Stimulated activated CD8-positive, alpha-beta memory T cell treated with anti-CD3 and anti-CD28 coated beads, Interleukin-4, amount 100 ng/mL, for 24 hours (primary cell): ENCODE data around the gene POLR1C.
"Not testable (repeated sequence)": the region's sequence is repeated elsewhere in the genome, so short reads cannot be mapped to it uniquely, and the experiment has no call there.

Source experiments
- DNase-seq: peaks from one replicate; pipeline ENCODE4 v3.0.0-alpha.2; 2020; ENCODE audit warnings: low read depth

Gene POLR1C

DNA sequence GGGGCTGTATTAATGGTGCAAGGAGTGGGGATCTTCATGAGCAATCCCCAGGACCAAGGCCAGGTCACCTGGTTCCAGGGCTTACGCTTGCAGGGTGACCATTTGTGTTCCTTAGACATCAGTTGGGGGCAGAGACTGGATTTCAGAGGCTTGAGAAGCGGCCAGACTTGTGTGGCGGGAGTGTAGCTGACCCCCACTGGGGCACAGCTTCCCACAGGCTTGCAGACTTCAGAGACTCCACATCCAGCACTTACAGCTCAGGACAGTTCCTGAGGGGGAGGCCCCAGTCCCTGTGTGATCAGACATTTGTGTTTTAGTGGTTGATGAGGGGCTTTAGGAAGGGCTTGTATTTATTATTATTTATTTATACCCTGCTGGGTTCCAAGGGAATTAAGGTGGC is 24.2 kb upstream of the POLR1C start:
- no peak for DNase-seq

DNA sequence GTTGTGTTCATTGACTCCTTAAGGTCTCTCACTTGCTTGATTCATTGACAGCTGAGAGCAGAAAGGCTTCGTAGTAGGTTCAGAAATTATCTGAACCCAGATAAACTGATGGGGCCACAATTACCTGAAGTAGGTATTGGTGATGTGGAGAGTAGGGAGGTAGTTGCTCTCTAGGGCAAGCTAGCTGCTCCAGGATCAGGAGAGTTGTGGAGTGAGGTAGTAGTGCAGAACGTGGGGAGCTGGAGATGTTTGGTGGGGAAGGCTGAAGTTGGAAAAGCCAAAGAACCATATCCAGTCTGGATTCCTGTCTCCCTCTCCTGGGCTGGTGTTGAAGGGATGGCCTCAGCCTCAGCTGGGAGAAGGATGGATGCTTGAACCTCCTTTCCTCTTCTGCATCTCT is 23.7 kb upstream of the POLR1C start:
- DNase-seq, result no peak

DNA sequence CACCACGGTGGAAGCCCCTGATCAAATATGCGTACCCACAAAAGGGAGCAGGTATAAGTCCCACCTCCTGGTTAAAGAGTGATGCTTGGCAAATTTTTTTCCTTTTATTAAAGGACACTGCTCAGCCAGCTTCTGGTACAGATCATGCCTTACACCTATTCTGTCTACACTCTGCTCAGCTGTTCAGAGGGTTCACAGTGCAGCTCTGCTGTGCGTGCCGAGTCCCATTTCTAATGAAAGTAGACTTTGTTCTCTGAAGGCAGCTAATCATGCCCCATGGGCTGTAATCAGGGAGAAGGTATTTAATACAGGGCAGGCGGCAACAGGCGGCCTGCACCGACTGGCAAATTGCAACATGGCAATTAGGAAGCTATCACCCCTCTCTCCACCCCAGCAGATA is 23.1 kb upstream of the POLR1C start:
- DNase-seq, result no peak

DNA sequence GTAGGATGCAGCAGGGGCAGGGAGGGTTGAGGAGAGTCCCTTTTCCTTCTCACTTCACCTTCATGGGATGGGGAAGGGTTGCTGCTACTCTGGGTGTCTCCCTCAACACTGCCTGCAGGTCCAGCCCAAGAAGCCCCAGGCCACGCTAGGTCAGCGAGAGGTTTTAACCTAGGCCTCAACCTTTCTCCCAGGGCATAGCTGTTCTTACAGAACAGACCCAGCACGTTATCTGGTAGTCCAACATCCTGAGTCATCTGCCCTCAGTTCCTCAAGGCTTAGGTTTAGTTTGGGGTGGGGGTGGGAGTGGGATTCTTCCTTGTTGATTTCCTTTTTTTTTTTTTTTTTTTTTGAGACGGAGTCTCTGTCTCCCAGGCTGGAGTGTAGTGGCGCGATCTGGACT is 22.6 kb upstream of the POLR1C start:
- DNase-seq, result no peak

DNA sequence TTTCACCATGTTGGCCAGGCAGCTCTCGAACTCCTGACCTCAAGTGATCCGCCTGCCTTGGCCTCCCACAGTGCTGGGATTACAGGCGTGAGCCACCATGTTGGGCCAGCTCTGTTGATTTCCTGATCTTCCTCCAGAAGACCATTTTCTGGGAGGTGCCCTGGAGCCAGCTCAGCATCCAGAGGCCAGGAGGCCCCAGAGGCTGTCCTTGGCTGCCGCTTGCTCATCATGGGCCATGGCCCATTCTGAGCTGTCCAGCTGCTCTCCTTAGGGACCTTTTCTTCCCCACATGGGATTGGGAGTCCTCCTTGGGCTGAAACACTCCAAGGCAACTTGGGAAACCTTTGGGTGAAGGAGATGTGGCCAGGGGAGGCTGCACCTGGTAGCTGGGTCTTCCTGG is 22.1 kb upstream of the POLR1C start:
- no peak for DNase-seq

DNA sequence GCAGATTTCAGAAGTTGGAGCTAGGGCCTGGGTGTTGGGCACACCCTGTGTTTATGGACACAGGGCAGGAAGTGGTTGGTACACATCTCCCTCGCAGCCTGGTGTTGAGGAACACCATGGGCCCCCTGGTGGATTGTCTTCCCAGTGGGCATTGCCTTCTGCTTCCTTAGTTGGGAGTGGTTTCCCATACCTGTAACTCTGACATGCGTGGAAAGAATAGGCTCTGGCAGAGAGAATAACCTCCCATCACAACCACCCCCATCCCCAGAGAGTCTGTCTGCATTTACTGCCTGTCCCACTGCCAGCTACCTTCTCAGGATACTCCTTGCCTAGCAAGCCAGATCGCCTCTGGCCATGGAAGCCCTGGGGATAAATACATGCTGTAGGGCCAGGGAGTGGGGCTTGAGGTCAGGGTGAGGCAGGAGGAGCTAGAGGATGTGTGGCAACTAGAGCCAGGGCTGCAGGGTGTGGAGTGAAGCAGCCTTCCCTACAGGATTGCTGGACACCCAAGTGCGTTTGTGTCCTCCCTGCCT is 21.4 kb upstream of the POLR1C start:
- DNase-seq, result no peak

DNA sequence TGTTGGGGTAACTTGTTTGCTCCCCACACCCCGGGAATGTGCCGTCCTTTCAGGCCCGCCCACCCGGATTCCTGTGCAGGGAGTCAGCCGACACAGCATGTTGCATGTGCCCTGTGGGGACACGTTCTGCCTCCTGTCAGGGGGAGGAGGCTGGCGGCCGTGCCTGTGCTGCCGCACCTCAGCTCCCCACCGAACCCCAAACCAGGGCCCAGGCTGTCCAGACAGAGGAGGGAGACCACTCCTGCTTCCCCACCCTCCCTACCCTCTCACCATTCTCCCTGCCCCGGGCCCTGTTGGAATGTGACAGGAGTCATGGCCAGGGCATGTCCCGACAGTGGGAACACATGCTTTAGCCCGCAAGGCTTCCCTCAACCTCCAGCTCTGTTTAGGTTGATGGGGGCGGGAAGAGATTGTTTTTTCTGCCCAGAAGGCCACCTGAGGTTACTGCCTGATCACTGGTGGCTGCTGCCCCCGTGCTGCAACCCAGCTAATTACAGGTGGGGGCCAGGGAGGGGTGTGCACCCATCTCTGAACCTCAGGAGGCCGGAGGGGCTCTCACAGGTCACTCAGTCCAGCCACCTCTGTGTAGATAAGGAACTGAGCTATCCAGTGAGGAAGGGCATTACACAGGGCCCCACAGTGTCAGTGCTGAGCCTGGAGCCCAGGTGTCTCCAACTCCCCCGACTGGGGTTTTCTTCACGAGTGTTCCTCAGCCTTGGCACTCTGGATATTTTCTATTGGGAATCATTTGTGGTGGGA is 20.3 kb upstream of the POLR1C start:
- DNase-seq, result no peak

DNA sequence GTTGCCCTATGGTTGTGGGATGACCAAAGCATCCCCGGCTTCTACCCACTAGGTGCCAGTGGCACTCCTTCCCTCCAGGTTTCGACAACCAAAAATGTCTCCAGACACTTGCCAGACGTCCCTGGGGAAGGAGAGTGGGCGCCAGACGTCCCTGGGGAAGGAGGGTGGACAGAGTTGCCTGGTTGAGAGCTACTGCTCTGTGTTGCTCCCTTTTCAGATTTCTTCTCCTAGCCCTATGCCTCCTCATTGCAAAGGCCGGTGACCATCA is 19.8 kb upstream of the POLR1C start:
- no peak for DNase-seq

DNA sequence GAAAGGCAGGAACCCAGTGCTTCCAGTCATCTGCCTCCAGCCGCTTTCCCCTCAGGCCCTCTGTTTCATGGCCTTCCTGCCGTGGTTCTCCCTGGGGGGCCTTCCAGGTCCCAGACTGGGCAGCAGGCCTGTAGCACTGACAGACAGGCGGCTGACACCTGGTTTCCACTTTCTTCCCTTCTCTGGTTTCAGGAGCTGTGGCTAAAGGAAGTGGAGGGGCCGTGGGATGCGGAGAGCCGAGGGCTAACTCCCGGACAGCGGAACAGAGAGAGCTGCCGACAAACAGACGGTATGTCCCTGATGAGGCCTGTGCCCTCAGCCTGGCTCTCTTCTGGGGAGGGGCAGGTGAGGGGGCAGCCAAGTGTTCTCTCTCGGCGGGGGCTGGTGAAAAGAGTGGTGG is 19.2 kb upstream of the POLR1C start:
- no peak for DNase-seq

DNA sequence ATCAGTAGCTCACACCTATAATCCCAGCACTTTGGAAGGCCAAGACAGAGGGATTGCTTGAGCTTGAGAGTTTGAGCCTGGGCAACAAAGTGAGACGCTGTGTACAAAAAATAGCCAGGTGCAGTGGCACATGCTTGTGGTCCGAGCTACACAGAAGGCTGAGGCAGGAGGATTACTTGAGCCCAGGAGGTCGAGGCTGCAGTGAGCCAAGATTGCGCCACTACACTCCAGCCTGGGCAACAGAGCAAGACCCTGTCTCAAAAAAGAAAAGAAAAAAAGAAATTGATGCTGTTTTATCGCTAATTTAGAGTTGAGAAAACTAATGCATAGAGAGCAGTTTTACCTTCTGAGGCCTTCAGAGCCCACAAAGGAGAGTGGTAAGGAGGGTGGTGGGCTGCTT is 18.6 kb upstream of the POLR1C start:
- DNase-seq, result not testable (repeated sequence)

DNA sequence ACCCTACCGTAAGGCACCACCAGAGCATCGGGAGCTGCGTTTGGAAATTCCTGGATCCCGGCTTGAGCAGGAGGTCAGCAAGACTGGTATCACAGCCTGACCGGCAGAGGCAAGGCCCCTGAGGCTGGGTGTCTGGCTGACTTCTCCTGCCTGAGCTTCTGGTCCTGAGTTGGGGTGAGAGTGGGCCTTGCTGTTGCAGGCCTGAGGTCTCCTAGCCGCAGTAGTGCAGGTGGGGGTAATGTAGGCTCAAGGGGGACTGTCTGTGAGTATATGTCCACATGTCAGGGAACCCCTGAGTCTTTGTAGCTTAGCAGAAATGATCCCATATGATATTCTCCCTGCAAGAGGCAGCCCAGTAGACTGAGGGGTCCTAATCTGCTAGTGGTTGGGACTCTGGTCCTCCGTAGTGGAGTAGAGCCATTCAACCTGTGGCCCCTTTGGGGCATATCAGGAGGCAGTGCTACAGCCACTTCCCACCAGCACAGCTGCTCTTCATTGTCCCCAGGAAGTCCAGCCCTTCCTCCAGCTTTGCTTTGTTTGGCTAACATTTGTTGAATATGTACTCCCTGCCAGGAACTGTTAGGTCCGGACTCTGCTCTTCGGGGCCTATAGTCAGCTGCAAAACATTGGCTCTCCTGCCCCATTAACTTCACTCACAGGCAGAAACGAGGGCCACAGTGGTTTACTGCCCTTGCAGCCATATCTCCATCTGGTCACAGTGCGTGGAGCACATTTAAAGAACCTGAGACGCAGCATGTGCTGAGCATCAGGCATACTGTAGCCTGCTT is 17.7 kb upstream of the POLR1C start:
- no peak for DNase-seq

DNA sequence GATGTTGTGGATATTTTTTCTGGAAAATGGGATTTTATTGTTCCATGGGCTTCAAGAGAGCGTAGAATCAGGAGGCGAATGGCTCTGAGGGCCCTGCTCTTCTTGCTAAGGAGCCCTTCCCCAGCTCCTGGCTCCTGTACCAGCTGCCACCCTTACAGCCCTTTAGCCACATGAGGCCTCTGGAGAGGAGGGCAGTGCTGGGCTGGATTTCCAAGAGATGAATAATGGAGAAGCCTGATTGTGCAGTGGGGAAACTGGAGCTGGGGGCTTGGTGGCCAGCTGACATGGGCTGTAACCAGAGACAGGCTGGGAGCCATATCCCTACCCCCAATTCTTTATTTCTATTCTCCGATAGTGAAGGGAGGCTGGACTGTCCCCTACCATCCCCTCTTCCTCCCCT is 16.0 kb upstream of the POLR1C start:
- DNase-seq, result no peak

DNA sequence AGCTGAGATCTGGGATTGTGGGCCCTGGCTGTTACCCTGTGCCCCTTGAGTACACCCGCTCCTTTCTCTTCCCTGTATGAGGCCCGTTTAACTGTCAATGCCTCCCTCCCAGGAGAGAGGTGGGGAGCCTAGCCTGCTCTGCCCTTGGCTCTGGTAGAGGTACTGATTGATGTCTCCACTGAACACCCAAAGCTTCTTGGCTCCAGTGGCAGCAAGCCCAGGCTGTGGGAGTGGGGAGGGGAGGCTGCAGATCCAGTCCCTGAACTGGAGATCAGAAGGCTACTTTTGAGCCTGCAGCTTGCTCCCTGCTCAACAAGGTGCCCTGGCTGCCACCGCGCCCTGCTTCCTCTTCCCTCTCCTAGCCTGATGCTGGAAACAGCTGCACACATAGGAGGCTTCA is 14.2 kb upstream of the POLR1C start:
- DNase-seq, result no peak

DNA sequence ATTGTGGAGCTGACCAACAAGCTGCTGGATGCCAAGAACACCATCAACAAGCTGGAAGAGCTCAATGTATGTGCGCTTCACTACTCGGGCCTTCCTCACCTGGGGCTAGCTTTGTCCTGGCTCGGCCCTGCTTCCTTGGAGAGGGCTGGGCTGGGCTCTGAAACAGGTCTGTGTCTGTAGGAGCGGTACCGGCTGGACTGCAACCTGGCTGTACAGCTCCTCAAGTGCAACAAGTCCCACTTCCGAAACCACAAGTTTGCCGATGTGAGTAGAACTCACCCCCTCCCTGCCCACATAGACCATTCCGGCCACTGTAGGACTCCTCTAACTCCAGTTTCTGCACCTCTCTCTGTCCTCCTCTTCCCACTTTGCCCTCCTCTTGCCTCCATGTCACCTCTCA is 13.4 kb upstream of the POLR1C start:
- no peak for DNase-seq

DNA sequence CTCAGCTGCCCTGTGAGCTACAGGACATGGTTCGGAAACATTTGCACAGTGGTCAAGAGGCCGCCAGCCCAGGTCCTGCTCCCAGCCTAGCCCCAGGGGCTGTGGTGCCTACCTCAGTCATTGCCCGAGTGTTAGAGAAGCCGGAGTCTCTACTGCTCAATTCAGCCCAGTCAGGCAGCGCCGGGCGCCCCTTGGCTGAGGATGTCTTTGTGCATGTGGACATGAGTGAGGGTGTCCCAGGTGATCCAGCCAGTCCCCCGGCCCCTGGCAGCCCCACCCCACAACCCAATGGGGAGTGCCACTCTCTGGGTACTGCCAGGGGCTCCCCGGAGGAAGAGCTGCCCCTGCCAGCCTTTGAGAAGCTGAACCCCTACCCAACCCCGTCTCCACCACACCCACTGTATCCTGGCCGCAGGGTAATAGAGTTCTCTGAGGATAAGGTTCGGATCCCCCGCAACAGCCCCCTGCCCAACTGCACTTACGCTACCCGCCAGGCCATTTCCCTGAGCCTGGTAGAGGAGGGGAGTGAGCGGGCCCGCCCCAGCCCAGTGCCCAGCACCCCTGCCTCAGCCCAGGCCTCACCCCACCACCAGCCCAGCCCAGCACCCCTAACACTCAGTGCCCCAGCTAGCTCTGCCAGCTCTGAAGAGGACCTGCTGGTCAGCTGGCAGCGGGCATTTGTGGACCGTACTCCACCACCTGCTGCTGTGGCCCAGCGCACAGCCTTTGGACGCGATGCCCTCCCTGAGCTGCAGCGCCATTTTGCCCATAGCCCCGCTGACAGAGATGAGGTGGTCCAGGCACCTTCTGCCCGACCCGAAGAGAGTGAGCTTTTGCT is 11.9 kb upstream of the POLR1C start:
- no peak for DNase-seq

DNA sequence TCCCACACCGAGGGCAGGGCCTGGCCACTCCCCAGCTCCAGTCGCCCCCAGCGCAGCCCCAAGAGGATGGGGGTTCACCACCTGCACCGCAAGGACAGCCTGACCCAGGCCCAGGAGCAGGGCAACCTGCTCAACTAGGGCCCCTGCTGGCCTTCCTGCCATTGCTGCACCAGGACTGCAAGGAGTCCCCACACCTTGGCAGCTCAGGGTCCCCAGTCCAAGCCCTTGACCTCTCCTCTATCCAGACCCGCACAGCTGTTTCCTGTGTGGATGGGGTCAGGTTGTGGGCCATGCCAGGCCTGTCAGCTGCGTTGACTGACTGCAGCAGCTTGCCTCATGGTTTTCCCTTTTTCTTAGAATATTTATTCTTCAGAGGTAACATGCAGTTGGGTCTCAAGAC is 11.2 kb upstream of the POLR1C start:
- DNase-seq, result no peak

DNA sequence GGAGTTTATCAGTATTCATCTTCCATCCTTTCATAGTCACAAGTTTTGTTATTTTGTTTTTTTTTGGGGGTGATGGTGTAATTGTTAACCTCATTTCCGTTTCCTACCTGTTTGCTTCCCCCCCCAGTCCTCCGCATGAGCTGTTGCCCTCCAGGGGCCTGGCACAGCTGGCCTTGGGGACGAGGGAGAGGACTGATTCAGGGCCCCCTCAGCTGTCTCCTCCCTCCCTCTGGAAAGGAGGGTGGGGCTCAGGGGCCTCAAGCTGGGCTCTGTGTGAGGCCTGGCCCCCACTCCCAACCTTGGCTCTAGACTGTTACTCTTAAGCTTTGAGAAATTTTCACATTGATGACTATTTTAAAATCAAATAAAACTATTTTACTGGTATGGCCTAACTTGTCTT is 10.7 kb upstream of the POLR1C start:
- DNase-seq, result no peak

DNA sequence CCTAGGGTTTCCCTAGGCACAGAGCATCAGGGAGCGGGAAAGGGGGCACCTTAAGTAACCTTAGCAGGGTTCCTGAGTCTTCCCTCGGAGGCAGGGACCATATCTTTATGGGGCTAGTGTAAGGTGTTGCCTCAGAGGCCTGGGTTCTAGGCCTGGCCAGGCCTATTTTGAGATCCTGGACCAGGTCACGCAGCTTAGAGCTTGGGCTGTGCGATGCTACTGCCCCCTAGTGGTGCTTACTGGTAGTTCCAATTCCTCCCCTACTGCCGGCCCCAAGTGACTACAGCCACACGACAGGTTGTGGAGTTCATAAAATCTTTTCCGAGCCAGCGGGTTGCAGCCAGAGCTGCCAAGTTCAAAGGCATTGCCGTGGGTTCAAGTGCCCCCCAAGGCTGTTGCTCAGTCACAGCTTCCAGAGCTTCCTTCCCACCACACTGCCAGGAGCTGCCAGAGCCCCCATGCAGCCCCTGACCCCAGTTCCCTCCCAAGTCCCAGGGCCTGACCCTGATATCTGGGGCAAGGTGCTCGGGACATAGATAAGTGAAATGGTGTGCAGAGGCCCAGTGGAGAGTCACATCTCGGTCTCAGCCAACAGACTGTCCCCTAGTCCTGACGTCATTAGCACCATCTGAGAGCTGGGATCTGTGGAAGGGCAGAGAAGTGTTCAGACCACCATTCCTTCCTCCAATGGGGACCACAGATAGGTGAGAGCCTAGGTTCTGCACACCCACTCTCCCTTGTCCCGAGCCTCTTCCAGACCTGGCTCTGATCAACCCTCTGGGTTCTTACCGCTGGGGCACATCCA is 10.0 kb upstream of the POLR1C start:
- DNase-seq, result peak; percentile 63

DNA sequence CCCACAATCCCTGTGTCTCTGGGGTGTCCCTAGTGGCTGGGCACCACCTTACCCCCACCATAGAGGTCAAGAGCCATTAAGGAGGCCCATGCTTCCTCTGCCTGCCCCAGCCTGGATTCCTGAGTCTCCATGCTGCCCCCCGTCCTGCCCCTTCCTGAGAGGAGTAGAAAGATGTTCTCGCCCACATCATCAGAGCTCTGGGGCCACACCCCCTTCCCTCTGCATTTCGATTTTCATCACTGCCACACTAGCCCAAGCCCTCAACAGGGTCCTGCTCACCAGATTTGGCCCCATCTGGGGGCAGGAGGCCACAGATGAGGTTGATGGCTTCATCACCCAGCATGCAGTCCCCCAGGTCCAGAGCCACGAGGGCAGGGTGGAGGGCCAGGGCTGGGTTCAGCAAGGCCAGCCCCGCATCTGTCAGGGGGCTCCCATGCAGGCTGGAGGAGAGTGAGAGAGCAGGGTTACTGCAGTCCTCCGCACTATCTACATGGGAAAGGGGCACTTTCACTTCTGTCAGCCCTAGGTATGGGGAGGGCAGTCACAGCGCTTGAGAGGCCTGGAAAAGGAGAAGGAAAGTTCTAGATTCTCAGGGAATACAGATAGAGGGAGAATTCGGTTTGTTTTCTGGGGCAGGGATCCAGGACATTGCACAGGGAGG is 8.3 kb upstream of the POLR1C start:
- no peak for DNase-seq

DNA sequence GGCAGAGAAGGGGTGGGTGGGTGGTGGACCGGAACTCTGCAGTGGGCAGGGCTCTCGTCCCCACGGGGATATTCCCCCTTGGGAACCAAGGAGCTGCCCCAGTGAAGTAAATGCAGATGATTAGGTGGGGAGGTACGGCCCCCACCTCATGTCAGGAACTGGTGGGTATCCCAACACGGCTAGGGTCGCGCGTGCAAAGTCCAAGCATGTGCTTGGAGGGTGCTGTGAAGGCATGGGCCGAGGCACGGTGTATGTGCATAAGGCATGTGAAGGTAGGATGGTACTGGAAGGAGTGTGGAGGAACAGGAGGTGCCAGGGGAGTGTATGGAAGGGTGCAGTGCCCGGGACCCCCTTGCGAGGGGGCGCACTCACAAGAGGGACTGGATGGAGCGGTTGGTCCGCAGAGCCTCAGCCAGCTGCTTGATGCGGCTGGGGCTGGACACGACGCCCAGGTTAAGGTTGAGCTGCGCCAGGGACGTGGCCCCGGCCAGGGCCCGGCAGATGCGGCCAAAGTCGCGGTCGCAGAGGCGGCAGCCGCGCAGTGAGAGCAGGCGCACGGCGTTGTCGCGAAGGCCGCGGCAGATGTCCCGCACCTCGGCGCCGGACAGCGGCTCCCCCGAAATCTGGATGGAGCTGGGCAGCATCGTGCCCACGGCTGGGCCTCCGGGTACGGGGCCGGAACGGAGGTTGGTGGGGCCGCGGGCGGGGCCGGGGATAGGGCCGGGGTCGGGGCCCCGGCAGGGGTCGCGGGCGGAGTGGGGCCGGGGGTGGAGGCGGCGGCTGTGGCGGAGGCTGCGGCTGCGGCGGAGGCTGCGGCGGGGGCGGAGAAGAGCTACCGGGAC is 7.5 kb upstream of the POLR1C start:
- no peak for DNase-seq
